HEK293 (cell line): ENCODE measurements around the gene ARHGAP4.

Experiments used
- CTCF ChIA-PET: fragments of 350-600 bp; formaldehyde crosslinking; extraction: SDS; loops from one replicate; lab custom pipeline; 2021; ENCODE audit warnings: antibody characterized with exemption; lab: Yijun Ruan, JAX
- POLR2A ChIA-PET: fragments of 300-600 bp; formaldehyde crosslinking; extraction: SDS; loops from one replicate; lab custom pipeline; 2020; ENCODE audit warnings: antibody characterized with exemption, inconsistent platforms; lab: Yijun Ruan, JAX
- H3K27ac ChIP-seq: fragments of 200-500 bp; sonication (Bioruptor generic); 2 replicates; pipeline ENCODE4 v1.5.1; 2014; ENCODE audit warnings: low read depth, low read length, control low read depth, inconsistent platforms; ENCODE audit errors: extremely low read depth
- H3K36me3 ChIP-seq, 2 experiments: fragments of 200-500 bp in 1 of 2; sonication (Bioruptor generic) in 1 of 2; 1 replicate in 1 of 2; 2 replicates in 1 of 2; pipeline ENCODE4 v1.5.1; 2014 to 2017; ENCODE audit warnings: inconsistent platforms in 2 of 2, low read length in 2 of 2; ENCODE audit not compliant: control insufficient read depth in 2 of 2, insufficient read depth in 1 of 2
- H3K4me1 ChIP-seq: fragments of 200-500 bp; sonication (Bioruptor generic); 2 replicates; pipeline ENCODE4 v1.5.1; 2014; ENCODE audit warnings: mild to moderate bottlenecking, low read length, inconsistent platforms; ENCODE audit not compliant: control insufficient read depth, insufficient read depth
- H3K4me3 ChIP-seq: 2 replicates; pipeline ENCODE4 v1.5.1; 2011; ENCODE audit warnings: low read depth, mild to moderate bottlenecking, control low read depth, low read length, moderate library complexity
- H3K9me3 ChIP-seq: fragments of 200-500 bp; sonication (Bioruptor generic); 2 replicates; pipeline ENCODE4 v1.5.1; 2014; ENCODE audit warnings: low read depth, low read length, inconsistent platforms; ENCODE audit not compliant: control insufficient read depth, insufficient read depth
- GLIS2 ChIP-seq: fragments of 450-650 bp; formaldehyde crosslinking; IDR thresholded peaks from 2 replicates; pipeline ENCODE4 v1.5.1; 2016; ENCODE audit warnings: missing biosample characterization, missing genetic modification characterization
- KLF7 ChIP-seq: fragments of 450-650 bp; formaldehyde crosslinking; IDR thresholded peaks from 2 replicates; pipeline ENCODE4 v1.5.1; 2016; ENCODE audit warnings: missing biosample characterization, missing genetic modification characterization, borderline replicate concordance
- SALL2 ChIP-seq: fragments of 450-650 bp; formaldehyde crosslinking; IDR thresholded peaks from 2 replicates; pipeline ENCODE4 v1.5.0; 2017; ENCODE audit warnings: missing biosample characterization, mild to moderate bottlenecking, missing genetic modification characterization, borderline replicate concordance
- SCRT2 ChIP-seq: fragments of 450-650 bp; formaldehyde crosslinking; IDR thresholded peaks from 2 replicates; pipeline ENCODE4 v1.5.1; 2016; ENCODE audit warnings: missing biosample characterization, missing genetic modification characterization
- SP7 ChIP-seq: fragments of 450-650 bp; formaldehyde crosslinking; IDR thresholded peaks from 2 replicates; pipeline ENCODE4 v1.5.1; 2016; ENCODE audit warnings: missing biosample characterization, missing genetic modification characterization
- TRIM28 ChIP-seq: IDR thresholded peaks from 2 replicates; pipeline ENCODE4 v1.6.1; 2011; ENCODE audit warnings: low read length, control low read depth, borderline replicate concordance
- WT1 ChIP-seq: fragments of 450-650 bp; formaldehyde crosslinking; IDR thresholded peaks from 2 replicates; pipeline ENCODE4 v1.5.1; 2016; ENCODE audit warnings: missing biosample characterization, missing genetic modification characterization
- ZFHX2 ChIP-seq: fragments of 450-650 bp; formaldehyde crosslinking; conservative IDR thresholded peaks from 2 replicates; pipeline ENCODE4 v1.5.1; 2016; ENCODE audit warnings: missing biosample characterization, missing genetic modification characterization
- ZIC2 ChIP-seq: fragments of 450-650 bp; formaldehyde crosslinking; IDR thresholded peaks from 2 replicates; pipeline ENCODE4 v1.5.1; 2016; ENCODE audit warnings: missing biosample characterization, missing genetic modification characterization
- ZNF132 ChIP-seq: fragments of 450-650 bp; formaldehyde crosslinking; IDR thresholded peaks from 2 replicates; pipeline ENCODE4 v1.5.1; 2017; ENCODE audit warnings: missing biosample characterization, missing genetic modification characterization, borderline replicate concordance
- ZNF133 ChIP-seq: fragments of 450-650 bp; formaldehyde crosslinking; IDR thresholded peaks from 2 replicates; pipeline ENCODE4 v1.5.1; 2016; ENCODE audit warnings: missing biosample characterization, missing genetic modification characterization
- ZNF2 ChIP-seq: fragments of 450-650 bp; formaldehyde crosslinking; IDR thresholded peaks from 2 replicates; pipeline ENCODE4 v1.5.1; 2016; ENCODE audit warnings: missing biosample characterization, missing genetic modification characterization
- ZNF292 ChIP-seq: fragments of 450-650 bp; formaldehyde crosslinking; IDR thresholded peaks from 2 replicates; pipeline ENCODE4 v1.5.1; 2016; ENCODE audit warnings: low read depth, missing biosample characterization, missing genetic modification characterization, borderline replicate concordance
- ZNF350 ChIP-seq: fragments of 450-650 bp; formaldehyde crosslinking; IDR thresholded peaks from 2 replicates; pipeline ENCODE4 v1.5.0; 2017; ENCODE audit warnings: missing biosample characterization, mild to moderate bottlenecking, missing genetic modification characterization
- ZNF394 ChIP-seq: fragments of 450-650 bp; formaldehyde crosslinking; IDR thresholded peaks from 2 replicates; pipeline ENCODE4 v1.5.1; 2016; ENCODE audit warnings: missing biosample characterization, missing genetic modification characterization, mild to moderate bottlenecking, moderate library complexity, borderline replicate concordance
- ZNF404 ChIP-seq: fragments of 450-650 bp; formaldehyde crosslinking; IDR thresholded peaks from 2 replicates; pipeline ENCODE4 v1.5.1; 2017; ENCODE audit warnings: missing biosample characterization, missing genetic modification characterization
- ZNF423 ChIP-seq: fragments of 450-650 bp; formaldehyde crosslinking; IDR thresholded peaks from 2 replicates; pipeline ENCODE4 v1.5.1; 2016; ENCODE audit warnings: missing biosample characterization, missing genetic modification characterization
- ZNF548 ChIP-seq: fragments of 450-650 bp; formaldehyde crosslinking; IDR thresholded peaks from 2 replicates; pipeline ENCODE4 v1.5.1; 2016; ENCODE audit warnings: missing biosample characterization, missing genetic modification characterization
- ZNF571 ChIP-seq: fragments of 450-650 bp; formaldehyde crosslinking; IDR thresholded peaks from 2 replicates; pipeline ENCODE4 v1.5.0; 2017; ENCODE audit warnings: missing biosample characterization, missing genetic modification characterization
- ZNF623 ChIP-seq: fragments of 450-650 bp; formaldehyde crosslinking; IDR thresholded peaks from 2 replicates; pipeline ENCODE4 v1.5.1; 2016; ENCODE audit warnings: missing biosample characterization, missing genetic modification characterization
- TF ChIP-seq, protein P1 (sequence below): fragments of 450-650 bp; formaldehyde crosslinking; IDR thresholded peaks from 2 replicates; pipeline ENCODE4 v1.5.1; 2016; ENCODE audit warnings: missing biosample characterization, missing genetic modification characterization
- TF ChIP-seq, protein P2 (sequence below): fragments of 450-650 bp; formaldehyde crosslinking; IDR thresholded peaks from 2 replicates; pipeline ENCODE4 v1.5.1; 2016; ENCODE audit warnings: missing biosample characterization, missing genetic modification characterization
- TF ChIP-seq, protein P3 (sequence below): fragments of 450-650 bp; formaldehyde crosslinking; IDR thresholded peaks from 2 replicates; pipeline ENCODE4 v1.5.1; 2016; ENCODE audit warnings: missing biosample characterization, missing genetic modification characterization
- TF ChIP-seq, protein P4 (sequence below): fragments of 450-650 bp; formaldehyde crosslinking; IDR thresholded peaks from 2 replicates; pipeline ENCODE4 v1.5.1; 2017; ENCODE audit warnings: missing biosample characterization, mild to moderate bottlenecking, missing genetic modification characterization, moderate library complexity
- TF ChIP-seq, protein P5 (sequence below): fragments of 450-650 bp; formaldehyde crosslinking; IDR thresholded peaks from 2 replicates; pipeline ENCODE4 v1.5.1; 2016; ENCODE audit warnings: missing biosample characterization, missing genetic modification characterization
- TF ChIP-seq, protein P6 (sequence below): fragments of 450-650 bp; formaldehyde crosslinking; IDR thresholded peaks from 2 replicates; pipeline ENCODE4 v1.5.1; 2016; ENCODE audit warnings: missing biosample characterization, missing genetic modification characterization

The ARHGAP4 gene

DNA sequence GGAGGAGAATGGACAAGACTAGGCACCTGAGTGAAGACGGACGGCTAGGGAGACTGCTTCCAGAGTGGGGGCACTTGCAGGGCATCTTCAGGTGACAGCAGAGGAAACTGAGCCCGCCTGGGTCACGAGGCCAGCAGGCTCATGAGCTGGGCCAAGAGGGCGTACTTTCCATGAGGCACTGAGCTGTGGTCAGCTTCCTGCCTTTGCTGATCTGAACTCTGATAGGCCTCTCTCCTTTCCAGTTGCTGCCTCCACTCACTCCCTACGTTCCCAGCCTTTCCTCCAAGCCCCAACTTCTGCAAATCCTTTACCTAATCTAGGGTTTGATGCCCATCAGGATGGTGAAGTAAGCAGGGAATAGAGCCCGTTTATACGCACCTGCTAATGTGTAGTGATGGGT lies 38.7 kb downstream of the ARHGAP4 start:
- CTCF ChIA-PET, result interaction anchor here (0.8 to 1.7 kb wide), 4 partner anchors 9 to 1259 kb away, joined by 3 to 8 read pairs (median 3); no protein-coding TSS in a partner anchor
- H3K27ac ChIP-seq, result no peak overlapping the region
- no peaks in the 10 kb centered on the region for H3K36me3 ChIP-seq
- H3K4me3 ChIP-seq, result no peak overlapping the region
- TF ChIP-seq, protein P1, sequence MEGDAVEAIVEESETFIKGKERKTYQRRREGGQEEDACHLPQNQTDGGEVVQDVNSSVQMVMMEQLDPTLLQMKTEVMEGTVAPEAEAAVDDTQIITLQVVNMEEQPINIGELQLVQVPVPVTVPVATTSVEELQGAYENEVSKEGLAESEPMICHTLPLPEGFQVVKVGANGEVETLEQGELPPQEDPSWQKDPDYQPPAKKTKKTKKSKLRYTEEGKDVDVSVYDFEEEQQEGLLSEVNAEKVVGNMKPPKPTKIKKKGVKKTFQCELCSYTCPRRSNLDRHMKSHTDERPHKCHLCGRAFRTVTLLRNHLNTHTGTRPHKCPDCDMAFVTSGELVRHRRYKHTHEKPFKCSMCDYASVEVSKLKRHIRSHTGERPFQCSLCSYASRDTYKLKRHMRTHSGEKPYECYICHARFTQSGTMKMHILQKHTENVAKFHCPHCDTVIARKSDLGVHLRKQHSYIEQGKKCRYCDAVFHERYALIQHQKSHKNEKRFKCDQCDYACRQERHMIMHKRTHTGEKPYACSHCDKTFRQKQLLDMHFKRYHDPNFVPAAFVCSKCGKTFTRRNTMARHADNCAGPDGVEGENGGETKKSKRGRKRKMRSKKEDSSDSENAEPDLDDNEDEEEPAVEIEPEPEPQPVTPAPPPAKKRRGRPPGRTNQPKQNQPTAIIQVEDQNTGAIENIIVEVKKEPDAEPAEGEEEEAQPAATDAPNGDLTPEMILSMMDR, result no peak
- TF ChIP-seq, protein P2, sequence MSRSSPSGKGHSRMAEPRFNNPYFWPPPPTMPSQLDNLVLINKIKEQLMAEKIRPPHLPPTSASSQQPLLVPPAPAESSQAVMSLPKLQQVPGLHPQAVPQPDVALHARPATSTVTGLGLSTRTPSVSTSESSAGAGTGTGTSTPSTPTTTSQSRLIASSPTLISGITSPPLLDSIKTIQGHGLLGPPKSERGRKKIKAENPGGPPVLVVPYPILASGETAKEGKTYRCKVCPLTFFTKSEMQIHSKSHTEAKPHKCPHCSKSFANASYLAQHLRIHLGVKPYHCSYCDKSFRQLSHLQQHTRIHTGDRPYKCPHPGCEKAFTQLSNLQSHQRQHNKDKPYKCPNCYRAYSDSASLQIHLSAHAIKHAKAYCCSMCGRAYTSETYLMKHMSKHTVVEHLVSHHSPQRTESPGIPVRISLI (tag by site-specific recombination), result no peak
- POLR2A ChIA-PET, result no interaction called here
- H3K9me3 ChIP-seq, result no peaks in the 10 kb centered on the region
- no peaks in the 10 kb centered on the region for H3K4me1 ChIP-seq

DNA sequence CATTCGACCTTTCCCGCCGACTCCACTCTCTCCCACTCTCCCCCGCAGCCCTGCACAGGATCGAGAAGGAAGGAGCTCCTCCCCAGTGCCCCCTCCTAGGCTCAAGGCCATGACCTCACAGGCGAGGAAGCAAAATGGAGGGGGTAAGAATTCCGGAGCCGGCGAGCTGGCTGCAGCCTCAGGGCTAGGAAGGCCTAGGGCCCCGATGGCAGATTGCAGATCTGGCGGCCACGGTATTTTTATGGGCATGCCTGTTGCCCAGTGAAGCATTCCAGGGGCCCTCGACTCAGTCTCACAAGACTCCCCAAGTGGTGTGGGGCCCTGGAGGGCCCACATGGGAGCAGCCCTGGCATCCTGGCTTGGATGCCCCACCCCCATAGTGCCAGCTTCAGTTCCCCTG lies 39.1 kb downstream of the ARHGAP4 start:
- no peak overlapping the region for H3K27ac ChIP-seq
- ChIA-PET POLR2A (interaction anchor here (0.5 to 1.4 kb wide), 3 partner anchors 11 to 42 kb away, joined by 3 read pairs; no protein-coding TSS in a partner anchor), CTCF (interaction anchor here (0.9 to 1.7 kb wide), 3 partner anchors 9 to 61 kb away, joined by 3 to 8 read pairs (median 3); no protein-coding TSS in a partner anchor)
- no peak overlapping the region for H3K4me3 ChIP-seq
- no peaks in the 10 kb centered on the region for H3K9me3 ChIP-seq
- H3K36me3 ChIP-seq, result no peaks in the 10 kb centered on the region
- TF ChIP-seq ZIC2 (tag by site-specific recombination) (no peak), ZNF423 (tag by site-specific recombination) (no peak), ZFHX2 (tag by site-specific recombination) (0 out of 2 replicates have a peak, but pooled peaks have one; percentile 39), SP7 (tag by site-specific recombination) (no peak), SALL2 (tag by site-specific recombination) (no peak), GLIS2 (tag by site-specific recombination) (0 out of 2 replicates have a peak, but pooled peaks have one; percentile 10), ZNF2 (no peak), WT1 (tag by site-specific recombination) (no peak), ZNF132 (tag by site-specific recombination) (no peak), ZNF548 (tag by site-specific recombination) (no peak), ZNF623 (tag by site-specific recombination) (no peak), ZNF394 (tag by site-specific recombination) (no peak), TRIM28 (no peak), SCRT2 (tag by site-specific recombination) (no peak), ZNF292 (tag by site-specific recombination) (no peak), ZNF133 (no peak), ZNF571 (tag by site-specific recombination) (no peak), ZNF350 (no peak), ZNF404 (no peak), KLF7 (tag by site-specific recombination) (0 out of 2 replicates have a peak, but pooled peaks have one; percentile 0)
- TF ChIP-seq, protein P3, sequence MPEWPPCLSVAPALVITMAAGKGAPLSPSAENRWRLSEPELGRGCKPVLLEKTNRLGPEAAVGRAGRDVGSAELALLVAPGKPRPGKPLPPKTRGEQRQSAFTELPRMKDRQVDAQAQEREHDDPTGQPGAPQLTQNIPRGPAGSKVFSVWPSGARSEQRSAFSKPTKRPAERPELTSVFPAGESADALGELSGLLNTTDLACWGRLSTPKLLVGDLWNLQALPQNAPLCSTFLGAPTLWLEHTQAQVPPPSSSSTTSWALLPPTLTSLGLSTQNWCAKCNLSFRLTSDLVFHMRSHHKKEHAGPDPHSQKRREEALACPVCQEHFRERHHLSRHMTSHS (tag by site-specific recombination), result no peak
- TF ChIP-seq, protein P4, sequence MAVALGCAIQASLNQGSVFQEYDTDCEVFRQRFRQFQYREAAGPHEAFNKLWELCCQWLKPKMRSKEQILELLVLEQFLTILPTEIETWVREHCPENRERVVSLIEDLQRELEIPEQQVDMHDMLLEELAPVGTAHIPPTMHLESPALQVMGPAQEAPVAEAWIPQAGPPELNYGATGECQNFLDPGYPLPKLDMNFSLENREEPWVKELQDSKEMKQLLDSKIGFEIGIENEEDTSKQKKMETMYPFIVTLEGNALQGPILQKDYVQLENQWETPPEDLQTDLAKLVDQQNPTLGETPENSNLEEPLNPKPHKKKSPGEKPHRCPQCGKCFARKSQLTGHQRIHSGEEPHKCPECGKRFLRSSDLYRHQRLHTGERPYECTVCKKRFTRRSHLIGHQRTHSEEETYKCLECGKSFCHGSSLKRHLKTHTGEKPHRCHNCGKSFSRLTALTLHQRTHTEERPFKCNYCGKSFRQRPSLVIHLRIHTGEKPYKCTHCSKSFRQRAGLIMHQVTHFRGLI (tag by site-specific recombination), result no peak
- TF ChIP-seq, protein P5, sequence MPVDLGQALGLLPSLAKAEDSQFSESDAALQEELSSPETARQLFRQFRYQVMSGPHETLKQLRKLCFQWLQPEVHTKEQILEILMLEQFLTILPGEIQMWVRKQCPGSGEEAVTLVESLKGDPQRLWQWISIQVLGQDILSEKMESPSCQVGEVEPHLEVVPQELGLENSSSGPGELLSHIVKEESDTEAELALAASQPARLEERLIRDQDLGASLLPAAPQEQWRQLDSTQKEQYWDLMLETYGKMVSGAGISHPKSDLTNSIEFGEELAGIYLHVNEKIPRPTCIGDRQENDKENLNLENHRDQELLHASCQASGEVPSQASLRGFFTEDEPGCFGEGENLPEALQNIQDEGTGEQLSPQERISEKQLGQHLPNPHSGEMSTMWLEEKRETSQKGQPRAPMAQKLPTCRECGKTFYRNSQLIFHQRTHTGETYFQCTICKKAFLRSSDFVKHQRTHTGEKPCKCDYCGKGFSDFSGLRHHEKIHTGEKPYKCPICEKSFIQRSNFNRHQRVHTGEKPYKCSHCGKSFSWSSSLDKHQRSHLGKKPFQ (tag by site-specific recombination), result no peak
- TF ChIP-seq, protein P6, sequence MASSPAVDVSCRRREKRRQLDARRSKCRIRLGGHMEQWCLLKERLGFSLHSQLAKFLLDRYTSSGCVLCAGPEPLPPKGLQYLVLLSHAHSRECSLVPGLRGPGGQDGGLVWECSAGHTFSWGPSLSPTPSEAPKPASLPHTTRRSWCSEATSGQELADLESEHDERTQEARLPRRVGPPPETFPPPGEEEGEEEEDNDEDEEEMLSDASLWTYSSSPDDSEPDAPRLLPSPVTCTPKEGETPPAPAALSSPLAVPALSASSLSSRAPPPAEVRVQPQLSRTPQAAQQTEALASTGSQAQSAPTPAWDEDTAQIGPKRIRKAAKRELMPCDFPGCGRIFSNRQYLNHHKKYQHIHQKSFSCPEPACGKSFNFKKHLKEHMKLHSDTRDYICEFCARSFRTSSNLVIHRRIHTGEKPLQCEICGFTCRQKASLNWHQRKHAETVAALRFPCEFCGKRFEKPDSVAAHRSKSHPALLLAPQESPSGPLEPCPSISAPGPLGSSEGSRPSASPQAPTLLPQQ (tag by site-specific recombination), result 0 out of 2 replicates have a peak, but pooled peaks have one; percentile 16
- H3K4me1 ChIP-seq, result no peaks in the 10 kb centered on the region
